HPDE6-E6E7 (cell line): ENCODE results near the gene TEX48.

Source experiments
- DNase-seq: peaks from one replicate; pipeline ENCODE4 v3.0.0; 2011; ENCODE audit warnings: missing footprints; ENCODE audit errors: extremely low spot score

Gene TEX48

GRCh38 chr9:114693248-114693855, 11.4 kb upstream of the TEX48 start:
- no peak for DNase-seq

- no peak for DNase-seq
These were observed 9.9 kb upstream of the TEX48 start for GRCh38 chr9:114691956-114692295.

- peak; percentile 81 for DNase-seq
These were observed 9.3 kb upstream of the TEX48 start for GRCh38 chr9:114691046-114691955.

GRCh38 chr9:114690308-114690707, 8.3 kb upstream of the TEX48 start:
- no peak for DNase-seq

- no peak for DNase-seq
These were observed 7.8 kb upstream of the TEX48 start for GRCh38 chr9:114689813-114690212.

GRCh38 chr9:114688909-114689610, 7.1 kb upstream of the TEX48 start:
- DNase-seq, result no peak

- no peak for DNase-seq
These were observed 6.4 kb upstream of the TEX48 start for GRCh38 chr9:114688379-114688778.

GRCh38 chr9:114687034-114687433, 5.0 kb upstream of the TEX48 start:
- no peak for DNase-seq

GRCh38 chr9:114685951-114686350, 4.0 kb upstream of the TEX48 start:
- no peak for DNase-seq

GRCh38 chr9:114684036-114684435, 2.0 kb upstream of the TEX48 start:
- no peak for DNase-seq

GRCh38 chr9:114682846-114683245, 854 bp upstream of the TEX48 start:
- no peak for DNase-seq

GRCh38 chr9:114680259-114681001, 1.6 kb downstream of the TEX48 start:
- DNase-seq, result no peak

- no peak for DNase-seq
These were observed 3.2 kb downstream of the TEX48 start for GRCh38 chr9:114678795-114679194.

GRCh38 chr9:114678130-114678529, 3.9 kb downstream of the TEX48 start:
- DNase-seq, result no peak

GRCh38 chr9:114677418-114677817, 4.6 kb downstream of the TEX48 start:
- DNase-seq, result peak; percentile 93

- DNase-seq, result no peak
These were observed 5.1 kb downstream of the TEX48 start for GRCh38 chr9:114676901-114677300.

- no peak for DNase-seq
These were observed 7.0 kb downstream of the TEX48 start for GRCh38 chr9:114674798-114675540.

- no peak for DNase-seq
These were observed 7.8 kb downstream of the TEX48 start for GRCh38 chr9:114674076-114674797.

- DNase-seq, result no peak
These were observed 10.4 kb downstream of the TEX48 start for GRCh38 chr9:114671605-114672004.

GRCh38 chr9:114669961-114670360, 12.0 kb downstream of the TEX48 start:
- no peak for DNase-seq

- DNase-seq, result no peak
These were observed 13.8 kb downstream of the TEX48 start for GRCh38 chr9:114668146-114668545.
